Stimulated activated CD8-positive, alpha-beta memory T cell treated with anti-CD3 and anti-CD28 coated beads, Interleukin-7, amount 100 ng/mL, for 24 hours (primary cell): ENCODE measurements around the gene MAML2.
"Not testable (repeated sequence)": the region's sequence is repeated elsewhere in the genome, so short reads cannot be mapped to it uniquely, and the experiment has no call there.

Experiments used
- DNase-seq: peaks from one replicate; pipeline ENCODE4 v3.0.0-alpha.2; 2020; ENCODE audit warnings: low read depth

The MAML2 gene

DNA sequence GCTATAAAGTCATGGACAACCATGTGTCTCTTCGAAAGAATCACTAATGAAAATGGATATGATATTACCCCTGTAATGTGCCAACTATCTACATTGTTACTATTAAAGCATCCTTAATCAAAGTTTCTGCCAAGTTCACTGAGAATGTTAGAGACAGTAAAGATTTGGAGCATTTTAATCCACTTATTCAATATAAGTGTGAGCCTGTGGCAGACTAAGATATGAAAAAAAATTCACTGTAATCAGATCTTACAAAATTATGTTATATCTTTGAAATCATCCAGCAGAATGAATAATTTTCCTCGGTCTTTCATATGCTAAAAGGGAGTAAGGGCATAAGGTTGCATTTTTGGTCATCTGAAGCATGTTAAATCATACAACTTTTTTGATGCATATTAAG is 49.9 kb downstream of the MAML2 start:
- no peak for DNase-seq

DNA sequence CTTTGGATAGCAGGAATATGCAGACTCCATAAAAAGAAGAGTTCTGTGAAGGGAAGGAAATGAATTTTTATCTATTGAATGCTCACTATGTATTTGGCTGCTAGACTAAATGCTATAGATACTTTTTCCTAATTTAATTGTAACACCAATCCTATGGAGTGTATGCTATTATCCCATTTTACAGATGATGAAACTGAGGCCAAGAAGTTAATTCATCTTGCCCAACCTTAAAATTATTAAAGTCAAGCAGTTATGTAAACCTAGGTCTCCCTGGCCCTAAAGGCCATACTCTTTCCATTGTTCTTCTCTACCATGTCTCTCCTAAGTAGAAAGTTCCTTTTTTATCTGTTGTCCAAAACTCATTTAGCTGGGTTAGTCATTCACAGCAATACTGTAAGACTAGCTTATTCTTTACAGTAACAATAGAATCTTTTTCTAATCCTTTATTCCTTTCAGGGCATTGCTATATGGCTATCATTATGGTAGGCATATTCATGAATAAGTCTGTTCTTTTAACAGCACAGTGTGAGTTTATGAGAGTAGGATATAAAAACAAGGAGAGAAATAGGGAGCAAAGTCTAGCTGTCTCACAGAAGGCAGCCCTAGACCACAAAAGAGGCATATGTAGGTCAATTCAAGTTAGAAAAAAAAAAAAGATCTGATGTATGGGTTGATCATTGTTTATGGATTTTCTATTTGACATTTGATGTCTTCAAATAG is 50.5 kb downstream of the MAML2 start:
- DNase-seq, result no peak

GRCh38 chr11:96290631-96291030 is 52.4 kb downstream of the MAML2 start:
- DNase-seq, result no peak

DNA sequence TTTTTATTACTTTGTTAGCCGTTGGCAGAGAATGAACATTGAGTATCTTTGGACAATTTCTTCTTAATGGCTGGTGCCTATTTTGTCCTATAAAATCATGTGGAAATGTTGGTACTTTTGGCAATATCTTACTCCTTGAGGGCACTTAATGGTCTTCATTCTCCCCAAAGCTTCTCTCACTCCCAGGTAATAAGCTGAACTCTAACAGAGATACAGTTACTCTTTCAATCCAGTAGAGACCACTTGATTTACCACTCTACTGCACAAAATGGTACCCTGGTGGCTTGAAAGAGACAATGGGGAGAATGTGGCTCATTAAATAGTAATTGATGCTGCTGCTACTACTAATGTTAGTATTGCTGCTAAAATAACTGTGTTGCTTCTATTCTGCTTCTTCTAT is 53.0 kb downstream of the MAML2 start:
- DNase-seq, result no peak

GRCh38 chr11:96288915-96289314 is 54.1 kb downstream of the MAML2 start:
- no peak for DNase-seq

GRCh38 chr11:96287822-96288439 is 55.1 kb downstream of the MAML2 start:
- no peak for DNase-seq

- not testable (repeated sequence) for DNase-seq
Measured at GRCh38 chr11:96285985-96286384, 57.0 kb downstream of the MAML2 start.

GRCh38 chr11:96284917-96285316 is 58.1 kb downstream of the MAML2 start:
- DNase-seq, result no peak

DNA sequence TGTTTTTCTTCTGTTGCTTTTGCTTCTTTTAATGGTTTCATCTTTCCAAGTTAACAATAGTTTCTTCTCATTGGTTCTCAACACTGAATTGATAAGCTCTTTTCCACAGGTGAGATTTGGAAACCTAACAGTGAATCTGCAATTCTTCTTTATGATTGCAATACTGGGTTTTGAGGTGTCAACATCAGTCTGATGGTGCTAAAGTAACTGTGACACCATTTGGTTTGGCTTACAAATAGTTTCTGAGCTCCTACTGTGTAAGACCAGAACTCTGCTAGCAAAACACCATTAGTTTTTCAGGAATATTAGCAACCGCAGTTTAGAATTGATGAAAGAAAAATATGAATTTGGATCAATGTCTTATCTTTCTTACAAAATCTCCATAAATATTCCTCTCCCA is 58.6 kb downstream of the MAML2 start:
- DNase-seq, result no peak

DNA sequence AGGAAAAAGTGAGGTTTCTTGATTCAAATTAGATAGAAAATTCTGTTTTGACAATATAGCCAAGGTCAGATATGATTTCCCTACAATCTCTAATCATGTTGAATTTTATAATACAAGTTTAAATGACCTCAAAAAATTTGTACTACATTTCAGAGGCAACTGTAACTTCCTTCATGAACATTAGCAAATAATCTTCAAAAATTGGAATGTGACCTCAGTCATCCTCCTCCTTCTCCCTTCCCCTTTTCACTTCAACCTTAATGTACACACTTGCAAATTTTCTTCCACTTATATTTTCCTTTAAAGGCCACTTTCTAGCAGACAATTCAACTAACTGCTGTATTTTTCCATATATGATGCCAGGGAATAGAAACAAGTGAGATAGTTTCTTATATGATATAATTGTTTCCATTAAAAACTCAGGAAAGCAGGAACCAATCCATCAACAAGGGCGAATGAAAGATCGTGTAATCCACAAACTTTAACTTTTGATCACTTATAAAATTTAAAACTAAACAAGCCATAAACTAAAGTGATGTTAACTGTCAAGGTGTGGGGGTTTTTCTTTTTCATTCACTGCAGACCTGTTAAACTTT is 60.3 kb downstream of the MAML2 start:
- no peak for DNase-seq

- no peak for DNase-seq
Measured at GRCh38 chr11:96280444-96280843, 62.6 kb downstream of the MAML2 start.

DNA sequence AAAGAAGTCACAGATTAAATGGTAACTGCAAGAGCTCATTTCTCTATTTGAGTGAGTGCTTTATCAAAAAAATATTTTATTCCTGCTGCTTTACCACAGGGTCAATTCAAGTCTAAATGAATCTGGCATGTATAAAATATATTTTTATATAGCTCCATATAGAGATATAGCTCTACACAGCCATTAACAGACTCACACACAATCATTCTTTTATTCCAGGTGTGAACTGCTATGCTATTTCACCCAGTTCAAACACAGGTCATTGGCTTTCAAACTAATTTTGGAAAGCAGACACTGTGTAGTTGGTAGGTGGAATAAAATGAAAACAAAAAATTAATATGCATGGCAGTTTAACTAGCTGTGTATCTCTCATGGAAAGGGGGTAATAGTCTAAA is 63.1 kb downstream of the MAML2 start:
- DNase-seq, result no peak

- no peak for DNase-seq
Measured at GRCh38 chr11:96279018-96279895, 63.7 kb downstream of the MAML2 start.

DNA sequence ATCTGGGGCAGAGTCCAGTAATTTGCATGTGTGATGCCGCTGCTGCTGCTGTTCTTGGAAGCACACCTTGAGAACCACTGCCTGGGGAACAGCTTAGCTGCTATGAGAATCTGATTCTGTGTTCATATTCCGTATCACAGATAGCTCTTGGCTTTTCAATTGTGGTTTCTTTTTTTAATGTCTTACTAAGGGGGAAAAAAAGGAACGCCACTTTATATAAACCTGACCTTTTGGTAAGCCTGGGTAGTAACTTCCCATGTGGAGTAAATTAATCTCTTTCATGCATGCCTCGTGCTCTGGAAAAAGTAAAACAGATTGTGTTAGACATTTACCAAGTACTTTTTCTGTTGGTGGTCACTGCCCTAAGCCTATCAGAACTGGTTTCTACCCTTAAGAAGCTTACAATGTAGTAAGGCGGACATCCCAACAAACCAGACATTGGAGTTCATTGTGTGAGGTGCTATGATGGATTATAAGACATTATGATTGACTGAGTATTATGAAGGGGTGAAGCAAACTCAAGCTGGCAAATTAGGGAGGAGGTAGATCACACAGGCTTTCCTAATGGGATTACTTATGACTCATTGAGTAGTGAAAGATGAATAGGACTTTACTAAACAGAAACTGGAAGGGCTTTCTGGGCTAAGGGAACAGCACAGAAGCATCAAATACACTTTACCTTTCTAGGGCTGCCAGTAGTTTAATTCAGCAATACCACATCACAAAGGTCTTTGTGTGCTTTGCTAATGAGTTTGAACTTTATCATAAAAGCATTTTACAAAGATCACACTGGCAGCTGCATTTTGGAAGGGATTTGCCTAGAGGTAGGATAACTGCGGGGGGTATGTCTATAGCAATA is 64.7 kb downstream of the MAML2 start:
- DNase-seq, result no peak

DNA sequence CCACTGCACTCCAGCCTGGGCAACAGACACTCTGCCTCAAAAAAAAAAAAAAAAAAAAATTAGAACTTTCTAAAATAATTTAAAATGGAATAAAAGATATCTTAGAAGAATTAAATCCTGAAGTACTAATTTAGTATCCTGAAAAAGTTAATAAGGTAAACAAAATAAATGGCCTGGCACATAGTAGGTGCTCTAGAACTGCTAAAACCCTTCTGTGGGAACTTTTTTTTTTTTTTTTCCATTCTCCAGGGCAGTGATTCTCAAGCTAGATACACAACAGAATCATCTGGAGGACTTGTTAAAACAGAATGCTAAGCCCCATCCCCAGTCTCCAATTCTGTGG is 65.3 kb downstream of the MAML2 start:
- DNase-seq, result no peak

DNA sequence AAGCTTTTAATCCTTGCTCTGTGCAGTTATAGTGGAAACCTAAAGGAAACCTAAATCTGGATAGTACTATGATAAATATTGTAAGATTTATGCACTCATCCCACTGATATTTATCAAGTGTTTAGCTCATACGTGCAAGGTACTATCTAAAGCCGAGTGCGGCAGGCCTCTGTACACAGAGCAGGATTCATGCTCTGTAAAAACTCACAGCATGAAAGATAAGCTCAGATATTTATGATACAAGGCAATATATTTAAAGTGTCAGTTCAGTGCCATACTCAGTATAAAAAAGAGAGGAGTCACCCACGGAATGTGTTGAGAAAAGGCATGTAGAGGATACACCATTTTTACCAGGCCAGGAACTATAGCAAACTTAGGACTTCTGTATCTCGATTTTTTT is 66.2 kb downstream of the MAML2 start:
- DNase-seq, result no peak

DNA sequence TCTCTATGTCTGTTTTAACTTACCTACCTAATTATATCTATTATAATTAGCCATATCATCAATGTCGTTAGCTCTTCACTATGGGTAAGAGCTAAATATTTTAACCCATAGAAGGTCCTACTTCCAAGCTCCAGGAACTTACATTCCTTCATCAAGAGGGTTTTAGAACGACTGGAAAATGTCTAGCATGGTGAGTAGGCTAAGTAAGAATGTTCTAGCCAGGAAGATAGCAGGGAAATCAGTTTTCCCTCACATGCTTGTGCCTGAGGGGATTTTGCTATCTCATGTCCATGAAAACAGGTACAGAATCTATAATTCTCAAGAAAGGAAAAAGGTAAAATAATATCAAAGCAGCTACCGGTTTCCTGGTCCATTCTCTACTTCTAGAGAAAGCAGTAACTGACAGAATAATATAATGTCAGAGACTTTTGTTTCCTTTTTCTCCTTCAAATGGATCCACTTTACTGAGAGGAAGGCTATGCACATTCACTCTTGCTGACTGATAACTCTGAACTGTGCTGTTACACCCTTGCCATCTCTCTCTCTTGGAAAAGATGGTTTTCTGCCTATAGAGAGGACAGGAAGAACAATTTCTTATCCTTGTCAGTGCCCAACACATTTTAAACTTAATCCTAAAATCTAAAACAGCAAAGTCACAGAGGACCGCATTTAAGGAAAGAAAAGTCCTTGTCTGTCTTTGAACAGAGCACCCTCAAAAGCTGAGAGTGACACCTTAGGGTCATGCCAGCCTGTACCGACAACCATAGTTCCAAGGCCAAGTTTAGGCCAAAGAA is 67.0 kb downstream of the MAML2 start:
- DNase-seq, result no peak

DNA sequence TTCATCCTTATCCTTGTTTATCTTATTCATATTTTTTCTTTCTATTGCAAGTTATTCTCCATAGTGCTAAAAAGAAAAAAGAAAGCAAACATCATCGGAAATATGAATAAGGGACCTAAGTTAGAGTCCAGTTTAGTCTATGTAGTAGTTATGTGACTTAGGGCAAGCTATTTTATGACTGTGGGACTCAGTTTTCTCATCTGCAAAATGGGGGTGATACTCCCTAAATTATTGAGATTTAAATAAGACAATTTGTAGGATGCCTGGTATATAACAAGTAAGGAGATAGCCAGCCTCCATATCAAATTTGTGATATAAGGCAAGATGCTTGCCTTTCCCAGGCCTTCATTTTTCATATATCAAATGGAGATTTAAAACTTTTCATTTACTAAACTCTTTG is 69.5 kb downstream of the MAML2 start:
- no peak for DNase-seq

GRCh38 chr11:96272529-96273222 is 70.3 kb downstream of the MAML2 start:
- DNase-seq, result no peak

DNA sequence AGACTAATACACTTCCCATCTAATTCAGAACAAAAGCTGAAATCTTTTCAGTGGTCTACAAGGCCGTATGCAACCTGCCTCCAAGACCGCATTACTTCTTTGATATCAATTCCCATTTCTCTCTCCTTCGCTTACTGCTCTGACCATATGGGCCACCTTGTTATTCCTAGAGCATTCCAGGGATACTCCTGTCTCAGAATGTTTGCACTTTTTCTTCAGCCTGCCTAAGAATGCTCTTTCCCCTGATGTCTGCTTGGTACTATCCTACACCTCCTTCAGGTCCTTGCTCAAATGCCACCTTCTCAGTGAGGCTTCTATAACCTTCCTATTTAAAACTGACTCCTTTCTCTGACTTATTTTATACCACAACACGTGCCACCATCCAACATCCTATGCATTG is 71.2 kb downstream of the MAML2 start:
- DNase-seq, result no peak
